GM19467 (cell line): ENCODE results near the gene FGGY.

Source experiments
- ATAC-seq: cut with Tn5 transposase; IDR thresholded peaks from one replicate; pipeline ENCODE4 v1.9.1; 2021; ENCODE audit warnings: mild to moderate bottlenecking, moderate library complexity; ENCODE audit not compliant: unreplicated experiment

Gene FGGY

GRCh38 chr1:59788825-59789224, 491.9 kb downstream of the FGGY start:
- ATAC-seq = no peak

GRCh38 chr1:59798600-59798999, 501.7 kb downstream of the FGGY start:
- ATAC-seq = no peak

- no peak for ATAC-seq
Observed at GRCh38 chr1:59803458-59804038, 506.7 kb downstream of the FGGY start.

GRCh38 chr1:59804301-59804700, 507.4 kb downstream of the FGGY start:
- no peak for ATAC-seq

GRCh38 chr1:59805554-59805953, 508.7 kb downstream of the FGGY start:
- ATAC-seq = no peak
